SK-N-SH (cell line): ENCODE measurements around the gene GLG1. TPM values are rescaled to one million over a fixed set of nuclear protein-coding genes. Genes with fewer than 3 reads are reported as not detected.

Experiments used
- CTCF ChIA-PET: fragments of 300-600, 350-600 bp; formaldehyde crosslinking; extraction: SDS; loops from one replicate; lab custom pipeline; 2021; lab: Yijun Ruan, JAX
- POLR2A ChIA-PET: fragments of 350-600 bp; sonication (Branson Sonifier 250); formaldehyde crosslinking; extraction: SDS; loops from one replicate; lab custom pipeline; 2020; ENCODE audit warnings: antibody characterized with exemption, inconsistent platforms; lab: Yijun Ruan, JAX
- DNase-seq: peaks from one replicate; pipeline ENCODE4 v3.0.0; 2012
- H2AFZ ChIP-seq: fragments of 200-600 bp; sonication (generic); 2 replicates; pipeline ENCODE4 v1.8.1; 2016; ENCODE audit warnings: antibody characterized with exemption, mild to moderate bottlenecking, low read depth
- H3F3A ChIP-seq: fragments of 200-600 bp; sonication (generic); replicated peaks from 2 replicates; pipeline ENCODE3; 2016; ENCODE audit warnings: antibody characterized with exemption, mild to moderate bottlenecking; ENCODE audit not compliant: insufficient read depth
- H3K27ac ChIP-seq, 2 experiments: fragments of 200-500 bp in 1 of 2; fragments of 200-600 bp in 1 of 2; sonication (Bioruptor generic) in 1 of 2; sonication (generic), shearing (Covaris generic) in 1 of 2; 2 replicates each; pipeline versions ENCODE4 v1.5.1 to v1.6.1; 2014 to 2016; ENCODE audit warnings: low read depth in 2 of 2, inconsistent platforms in 1 of 2, low read length in 1 of 2, mild to moderate bottlenecking in 1 of 2, mixed read lengths in 1 of 2
- H3K27me3 ChIP-seq: fragments of 200-600 bp; sonication (generic), shearing (Covaris generic); 2 replicates; pipeline ENCODE4 v1.6.1; 2016; ENCODE audit warnings: mixed run types; ENCODE audit not compliant: insufficient read depth
- H3K36me3 ChIP-seq, 2 experiments: fragments of 200-500 bp in 1 of 2; fragments of 200-600 bp in 1 of 2; sonication (Bioruptor generic) in 1 of 2; sonication (generic) in 1 of 2; replicated peaks in 1 of 2; 2 replicates each; pipeline versions ENCODE3 to v1.5.1; 2014 to 2016; ENCODE audit warnings: low read length in 1 of 2, mild to moderate bottlenecking in 1 of 2; ENCODE audit not compliant: insufficient read depth in 2 of 2, control insufficient read depth in 1 of 2
- H3K4me1 ChIP-seq, 2 experiments: fragments of 200-500 bp in 1 of 2; fragments of 200-600 bp in 1 of 2; sonication (Bioruptor generic) in 1 of 2; sonication (generic), shearing (Covaris generic) in 1 of 2; 2 replicates each; pipeline versions ENCODE4 v1.5.1 to v1.6.1; 2014 to 2016; ENCODE audit warnings: low read depth in 1 of 2, low read length in 1 of 2, mixed run types in 1 of 2; ENCODE audit not compliant: insufficient read depth in 2 of 2, control insufficient read depth in 1 of 2
- H3K4me2 ChIP-seq: fragments of 200-600 bp; sonication (generic), shearing (Covaris generic); 2 replicates; pipeline ENCODE4 v1.6.1; 2017; ENCODE audit warnings: mixed run types
- H3K4me3 ChIP-seq, 2 experiments: fragments of 200-500 bp in 1 of 2; fragments of 200-600 bp in 1 of 2; sonication (Bioruptor generic) in 1 of 2; sonication (generic), shearing (Covaris generic) in 1 of 2; 2 replicates each; pipeline versions ENCODE4 v1.5.1 to v1.8.1; 2014 to 2016; ENCODE audit warnings: low read depth in 2 of 2, inconsistent platforms in 1 of 2, low read length in 1 of 2, mild to moderate bottlenecking in 1 of 2, mixed read lengths in 1 of 2, moderate library complexity in 1 of 2
- H3K79me2 ChIP-seq: fragments of 200-600 bp; sonication (generic); 2 replicates; pipeline ENCODE4 v1.8.1; 2017; ENCODE audit warnings: mild to moderate bottlenecking; ENCODE audit not compliant: insufficient read depth
- H3K9ac ChIP-seq: fragments of 200-600 bp; sonication (generic); 2 replicates; pipeline ENCODE4 v1.6.1; 2017; ENCODE audit warnings: mixed run types
- H3K9me2 ChIP-seq: fragments of 200-600 bp; sonication (generic); 2 replicates; pipeline ENCODE4 v1.6.1; 2017; ENCODE audit warnings: mixed run types
- H3K9me3 ChIP-seq: fragments of 200-600 bp; sonication (generic); 2 replicates; pipeline ENCODE4 v1.6.1; 2017; ENCODE audit warnings: mixed run types, mild to moderate bottlenecking, moderate library complexity
- H4K20me1 ChIP-seq: fragments of 200-600 bp; sonication (generic); 2 replicates; pipeline ENCODE4 v1.6.1; 2017; ENCODE audit warnings: mild to moderate bottlenecking, mixed run types; ENCODE audit not compliant: insufficient read depth
- CHD2 ChIP-seq: fragments of 150-350 bp; IDR thresholded peaks from 2 replicates; pipeline ENCODE4 v1.6.1; 2018; ENCODE audit warnings: low read length; ENCODE audit not compliant: partially characterized antibody
- EP300 ChIP-seq, 2 experiments: IDR thresholded peaks; 2 replicates each; pipeline versions ENCODE4 v1.4.0 to v1.6.1; 2012; ENCODE audit warnings: borderline replicate concordance in 1 of 2, low read depth in 1 of 2, low read length in 1 of 2
- EZH2phosphoT487 ChIP-seq: fragments of 200-600 bp; sonication (generic); IDR thresholded peaks from 2 replicates; pipeline ENCODE4 v1.6.1; 2017; ENCODE audit warnings: low read depth, mixed run types, mild to moderate bottlenecking, antibody characterized with exemption, moderate library complexity, borderline replicate concordance
- FOXM1 ChIP-seq: IDR thresholded peaks from 2 replicates; pipeline ENCODE4 v1.4.0; 2012; ENCODE audit warnings: low read depth, mild to moderate bottlenecking
- GABPA ChIP-seq: IDR thresholded peaks from 2 replicates; pipeline ENCODE4 v1.4.0; 2012; ENCODE audit warnings: low read depth, mild to moderate bottlenecking
- MEF2A ChIP-seq: IDR thresholded peaks from 2 replicates; pipeline ENCODE4 v1.4.0; 2012; ENCODE audit warnings: low read depth, borderline replicate concordance
- NFIC ChIP-seq: IDR thresholded peaks from 2 replicates; pipeline ENCODE4 v1.4.0; 2012; ENCODE audit warnings: borderline replicate concordance
- POLR2AphosphoS5 ChIP-seq: IDR thresholded peaks from 2 replicates; pipeline ENCODE4 v1.6.1; 2012; ENCODE audit warnings: low read depth, low read length
- RAD21 ChIP-seq: IDR thresholded peaks from 2 replicates; pipeline ENCODE4 v1.6.1; 2012; ENCODE audit warnings: mild to moderate bottlenecking, low read length
- RFX5 ChIP-seq: IDR thresholded peaks from 2 replicates; pipeline ENCODE4 v1.6.1; 2012; ENCODE audit warnings: mild to moderate bottlenecking, improper control_type of control experiment, low read length
- SMC3 ChIP-seq: IDR thresholded peaks from 2 replicates; pipeline ENCODE4 v1.6.1; 2012; ENCODE audit warnings: low read depth, low read length, improper control_type of control experiment
- TAF1 ChIP-seq: IDR thresholded peaks from 2 replicates; pipeline ENCODE4 v1.6.1; 2012; ENCODE audit warnings: low read depth, mild to moderate bottlenecking, low read length, moderate library complexity, borderline replicate concordance
- TCF12 ChIP-seq: IDR thresholded peaks from 2 replicates; pipeline ENCODE4 v1.4.0; 2012
- WGBS: methylation state at CpG from one replicate; pipeline ENCODE4 v1.1.6; 2017; ENCODE audit warnings: low lambda C conversion rate; 5-methylcytosine and 5-hydroxymethylcytosine counted together
- polyA plus RNA-seq, 3 experiments: library from polyadenylated mRNA; depleted of rRNA; stranded (reverse); fragments of >200 nt; gene quantifications; 2 replicates each; pipeline ENCODE4 v1.2.3, GENCODE V29; 2012
- TF ChIP-seq, protein P1 (sequence below): fragments of 150-350 bp; IDR thresholded peaks from 2 replicates; pipeline ENCODE4 v1.6.1; 2016; ENCODE audit warnings: mild to moderate bottlenecking, low read depth, low read length
- TF ChIP-seq, protein P2 (sequence below): IDR thresholded peaks from 2 replicates; pipeline ENCODE4 v1.4.0; 2012; ENCODE audit warnings: low read depth, borderline replicate concordance
- TF ChIP-seq, protein P3 (sequence below): IDR thresholded peaks from 2 replicates; pipeline ENCODE4 v1.6.1; 2012; ENCODE audit warnings: mild to moderate bottlenecking, low read depth, low read length, moderate library complexity
- TF ChIP-seq, protein P4 (sequence below): IDR thresholded peaks from 2 replicates; pipeline ENCODE4 v1.4.0; 2012; ENCODE audit warnings: low read depth, borderline replicate concordance
- TF ChIP-seq, protein P5 (sequence below): fragments of 200-600 bp; sonication (generic); IDR thresholded peaks from 2 replicates; pipeline ENCODE4 v1.6.1; 2017; ENCODE audit warnings: antibody characterized with exemption, mild to moderate bottlenecking, moderate library complexity

Gene GLG1
- polyA plus RNA-seq, 1 of the 3 experiments (the other 2 are of a cell fraction): 71.1 TPM

DNA sequence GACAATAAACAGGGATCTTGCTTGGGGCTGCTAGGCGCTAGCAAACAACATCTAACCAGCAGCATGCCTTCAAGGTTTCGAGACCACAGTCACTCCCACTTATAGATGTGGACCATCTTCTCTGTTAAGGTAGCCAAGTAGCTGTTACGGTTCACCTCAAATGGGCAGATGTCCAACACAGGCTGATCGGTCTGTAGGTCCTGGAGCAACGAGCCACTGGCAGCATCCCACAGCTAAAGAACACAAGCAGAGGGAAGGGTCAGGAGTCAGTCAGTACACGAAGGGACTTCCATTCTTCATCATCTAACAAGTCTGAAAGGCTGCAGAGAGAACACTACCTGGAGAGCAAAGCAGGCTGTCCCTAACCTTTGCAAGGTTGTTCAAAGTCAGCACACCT, 16.9 kb upstream of the GLG1 start:
- Histone ChIP-seq H3K4me3 (no peak overlapping the region), H3K27me3 (no peaks in the 10 kb centered on the region), H3K9ac (no peak overlapping the region), H2AFZ (no peak overlapping the region), H3K4me2 (no peak overlapping the region), H3K27ac (no peak overlapping the region), H3F3A (no peaks in the 10 kb centered on the region), H3K9me2 (no peaks in the 10 kb centered on the region), H3K79me2 (no peaks in the 10 kb centered on the region; the same call in 1 of the 2 replicates), H3K4me1 (peaks cover 9 to 21% of the 10 kb centered on the region in 2 experiments; a peak in 3 of 4 replicates), H3K9me3 (no peaks in the 10 kb centered on the region), H4K20me1 (no peaks in the 10 kb centered on the region), H3K36me3 (peaks cover 42 to 51% of the 10 kb centered on the region in 2 experiments)
- WGBS: 88% methylated on average over 6 of the region's 6 CpGs
- no peak for TF ChIP-seq NFIC
- no peak for TF ChIP-seq EZH2phosphoT487
- no peak for TF ChIP-seq CHD2
- TF ChIP-seq GABPA: no peak
- TF ChIP-seq, protein P1, sequence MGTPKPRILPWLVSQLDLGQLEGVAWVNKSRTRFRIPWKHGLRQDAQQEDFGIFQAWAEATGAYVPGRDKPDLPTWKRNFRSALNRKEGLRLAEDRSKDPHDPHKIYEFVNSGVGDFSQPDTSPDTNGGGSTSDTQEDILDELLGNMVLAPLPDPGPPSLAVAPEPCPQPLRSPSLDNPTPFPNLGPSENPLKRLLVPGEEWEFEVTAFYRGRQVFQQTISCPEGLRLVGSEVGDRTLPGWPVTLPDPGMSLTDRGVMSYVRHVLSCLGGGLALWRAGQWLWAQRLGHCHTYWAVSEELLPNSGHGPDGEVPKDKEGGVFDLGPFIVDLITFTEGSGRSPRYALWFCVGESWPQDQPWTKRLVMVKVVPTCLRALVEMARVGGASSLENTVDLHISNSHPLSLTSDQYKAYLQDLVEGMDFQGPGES: no peak
- TF ChIP-seq, protein P2, sequence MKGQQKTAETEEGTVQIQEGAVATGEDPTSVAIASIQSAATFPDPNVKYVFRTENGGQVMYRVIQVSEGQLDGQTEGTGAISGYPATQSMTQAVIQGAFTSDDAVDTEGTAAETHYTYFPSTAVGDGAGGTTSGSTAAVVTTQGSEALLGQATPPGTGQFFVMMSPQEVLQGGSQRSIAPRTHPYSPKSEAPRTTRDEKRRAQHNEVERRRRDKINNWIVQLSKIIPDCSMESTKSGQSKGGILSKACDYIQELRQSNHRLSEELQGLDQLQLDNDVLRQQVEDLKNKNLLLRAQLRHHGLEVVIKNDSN: no peak
- TF ChIP-seq MEF2A: no peak
- TF ChIP-seq FOXM1: no peak
- TF ChIP-seq, protein P3, sequence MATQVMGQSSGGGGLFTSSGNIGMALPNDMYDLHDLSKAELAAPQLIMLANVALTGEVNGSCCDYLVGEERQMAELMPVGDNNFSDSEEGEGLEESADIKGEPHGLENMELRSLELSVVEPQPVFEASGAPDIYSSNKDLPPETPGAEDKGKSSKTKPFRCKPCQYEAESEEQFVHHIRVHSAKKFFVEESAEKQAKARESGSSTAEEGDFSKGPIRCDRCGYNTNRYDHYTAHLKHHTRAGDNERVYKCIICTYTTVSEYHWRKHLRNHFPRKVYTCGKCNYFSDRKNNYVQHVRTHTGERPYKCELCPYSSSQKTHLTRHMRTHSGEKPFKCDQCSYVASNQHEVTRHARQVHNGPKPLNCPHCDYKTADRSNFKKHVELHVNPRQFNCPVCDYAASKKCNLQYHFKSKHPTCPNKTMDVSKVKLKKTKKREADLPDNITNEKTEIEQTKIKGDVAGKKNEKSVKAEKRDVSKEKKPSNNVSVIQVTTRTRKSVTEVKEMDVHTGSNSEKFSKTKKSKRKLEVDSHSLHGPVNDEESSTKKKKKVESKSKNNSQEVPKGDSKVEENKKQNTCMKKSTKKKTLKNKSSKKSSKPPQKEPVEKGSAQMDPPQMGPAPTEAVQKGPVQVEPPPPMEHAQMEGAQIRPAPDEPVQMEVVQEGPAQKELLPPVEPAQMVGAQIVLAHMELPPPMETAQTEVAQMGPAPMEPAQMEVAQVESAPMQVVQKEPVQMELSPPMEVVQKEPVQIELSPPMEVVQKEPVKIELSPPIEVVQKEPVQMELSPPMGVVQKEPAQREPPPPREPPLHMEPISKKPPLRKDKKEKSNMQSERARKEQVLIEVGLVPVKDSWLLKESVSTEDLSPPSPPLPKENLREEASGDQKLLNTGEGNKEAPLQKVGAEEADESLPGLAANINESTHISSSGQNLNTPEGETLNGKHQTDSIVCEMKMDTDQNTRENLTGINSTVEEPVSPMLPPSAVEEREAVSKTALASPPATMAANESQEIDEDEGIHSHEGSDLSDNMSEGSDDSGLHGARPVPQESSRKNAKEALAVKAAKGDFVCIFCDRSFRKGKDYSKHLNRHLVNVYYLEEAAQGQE: no peak
- TF ChIP-seq TAF1: no peak
- POLR2A ChIA-PET: no interaction called here
- no peak for DNase-seq
- CTCF ChIA-PET: interaction anchor here (0.9 to 3.2 kb wide), 6 partner anchors 9 to 314 kb away, joined by 3 to 18 read pairs (median 5); partner anchors contain the start of gene GLG1

DNA sequence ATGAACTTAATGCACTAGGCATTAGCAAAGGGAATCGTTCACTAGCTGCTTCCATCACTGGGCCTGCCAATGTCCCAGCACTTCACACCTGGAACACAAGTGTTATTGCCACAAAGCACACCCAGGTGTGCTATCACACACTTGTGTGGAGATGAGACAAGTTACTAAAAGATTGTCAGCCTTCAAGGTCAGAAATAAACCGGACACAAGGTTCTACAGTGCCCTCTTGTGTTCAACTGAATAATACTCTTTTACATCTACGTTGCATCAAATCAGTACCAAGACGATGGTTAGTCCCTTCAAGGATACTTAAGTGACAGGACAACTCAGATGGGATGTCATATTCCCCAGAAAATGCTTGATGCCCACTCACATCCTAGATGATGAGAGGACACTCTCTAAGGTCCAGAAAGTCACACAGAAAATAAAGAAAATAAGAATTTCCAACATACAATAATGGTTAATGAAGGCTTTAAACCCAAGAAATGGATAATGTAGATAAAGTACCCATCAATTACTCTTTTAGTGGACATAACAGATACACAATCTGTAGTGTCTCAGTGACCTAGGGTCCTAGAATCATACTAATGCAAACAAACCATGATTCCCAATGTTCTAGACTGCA, 16.4 kb upstream of the GLG1 start:
- H3K79me2 ChIP-seq: no peaks in the 10 kb centered on the region; the same call in 1 of the 2 replicates
- no peaks in the 10 kb centered on the region for H4K20me1 ChIP-seq
- H3K4me2 ChIP-seq: no peak overlapping the region
- no peaks in the 10 kb centered on the region for H3K9me3 ChIP-seq
- H3K9ac ChIP-seq: no peak overlapping the region
- POLR2A ChIA-PET: no interaction called here
- no peak overlapping the region for H3K4me3 ChIP-seq
- H3K36me3 ChIP-seq: peaks cover 41 to 47% of the 10 kb centered on the region in 2 experiments
- peak; percentile 47 for DNase-seq
- CTCF ChIA-PET: interaction anchor here (0.6 to 3.2 kb wide), 20 partner anchors 10 to 318 kb away, joined by 3 to 18 read pairs (median 4); partner anchors contain the start of gene GLG1
- WGBS: 32% methylated on average over 4 of the region's 4 CpGs
- no peaks in the 10 kb centered on the region for H3F3A ChIP-seq
- no peak overlapping the region for H3K27ac ChIP-seq
- no peaks in the 10 kb centered on the region for H3K9me2 ChIP-seq
- no peaks in the 10 kb centered on the region for H3K27me3 ChIP-seq
- peaks cover 9 to 19% of the 10 kb centered on the region in 2 experiments; a peak in 3 of 4 replicates for H3K4me1 ChIP-seq
- no peak overlapping the region for H2AFZ ChIP-seq
- TF ChIP-seq, protein P4, sequence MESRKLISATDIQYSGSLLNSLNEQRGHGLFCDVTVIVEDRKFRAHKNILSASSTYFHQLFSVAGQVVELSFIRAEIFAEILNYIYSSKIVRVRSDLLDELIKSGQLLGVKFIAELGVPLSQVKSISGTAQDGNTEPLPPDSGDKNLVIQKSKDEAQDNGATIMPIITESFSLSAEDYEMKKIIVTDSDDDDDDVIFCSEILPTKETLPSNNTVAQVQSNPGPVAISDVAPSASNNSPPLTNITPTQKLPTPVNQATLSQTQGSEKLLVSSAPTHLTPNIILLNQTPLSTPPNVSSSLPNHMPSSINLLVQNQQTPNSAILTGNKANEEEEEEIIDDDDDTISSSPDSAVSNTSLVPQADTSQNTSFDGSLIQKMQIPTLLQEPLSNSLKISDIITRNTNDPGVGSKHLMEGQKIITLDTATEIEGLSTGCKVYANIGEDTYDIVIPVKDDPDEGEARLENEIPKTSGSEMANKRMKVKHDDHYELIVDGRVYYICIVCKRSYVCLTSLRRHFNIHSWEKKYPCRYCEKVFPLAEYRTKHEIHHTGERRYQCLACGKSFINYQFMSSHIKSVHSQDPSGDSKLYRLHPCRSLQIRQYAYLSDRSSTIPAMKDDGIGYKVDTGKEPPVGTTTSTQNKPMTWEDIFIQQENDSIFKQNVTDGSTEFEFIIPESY: no peak
- TF ChIP-seq RFX5 (no peak), TCF12 (no peak), EP300 (IDR thresholded peaks at IDR 0.05; ENCODE audit: borderline replicate concordance in 1 of 2, low read depth in 1 of 2, low read length in 1 of 2) (no peak), SMC3 (peak; percentile 47), POLR2AphosphoS5 (no peak), RAD21 (peak; percentile 83)
- TF ChIP-seq, protein P5, sequence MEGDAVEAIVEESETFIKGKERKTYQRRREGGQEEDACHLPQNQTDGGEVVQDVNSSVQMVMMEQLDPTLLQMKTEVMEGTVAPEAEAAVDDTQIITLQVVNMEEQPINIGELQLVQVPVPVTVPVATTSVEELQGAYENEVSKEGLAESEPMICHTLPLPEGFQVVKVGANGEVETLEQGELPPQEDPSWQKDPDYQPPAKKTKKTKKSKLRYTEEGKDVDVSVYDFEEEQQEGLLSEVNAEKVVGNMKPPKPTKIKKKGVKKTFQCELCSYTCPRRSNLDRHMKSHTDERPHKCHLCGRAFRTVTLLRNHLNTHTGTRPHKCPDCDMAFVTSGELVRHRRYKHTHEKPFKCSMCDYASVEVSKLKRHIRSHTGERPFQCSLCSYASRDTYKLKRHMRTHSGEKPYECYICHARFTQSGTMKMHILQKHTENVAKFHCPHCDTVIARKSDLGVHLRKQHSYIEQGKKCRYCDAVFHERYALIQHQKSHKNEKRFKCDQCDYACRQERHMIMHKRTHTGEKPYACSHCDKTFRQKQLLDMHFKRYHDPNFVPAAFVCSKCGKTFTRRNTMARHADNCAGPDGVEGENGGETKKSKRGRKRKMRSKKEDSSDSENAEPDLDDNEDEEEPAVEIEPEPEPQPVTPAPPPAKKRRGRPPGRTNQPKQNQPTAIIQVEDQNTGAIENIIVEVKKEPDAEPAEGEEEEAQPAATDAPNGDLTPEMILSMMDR: peak; percentile 76
